Epithelial cell of esophagus (primary cell): ENCODE data around the gene IFNK.
A peak's percentile ranks its signal among the peaks of the same experiment; 100 is the strongest.

Experiments
- DNase-seq: peaks from one replicate; pipeline ENCODE4 v3.0.0; 2010; ENCODE audit warnings: low read depth
- H3K4me3 ChIP-seq: 2 replicates; pipeline ENCODE4 v1.5.1; 2011; ENCODE audit warnings: mild to moderate bottlenecking, low read length, control low read depth
- TF ChIP-seq, protein P1 (sequence below): IDR thresholded peaks from 2 replicates; pipeline ENCODE4 v1.5.1; 2011; ENCODE audit warnings: low read depth, mild to moderate bottlenecking, low read length, control low read depth, inconsistent platforms; ENCODE audit not compliant: insufficient read depth; ENCODE audit errors: missing control alignments

IFNK gene

DNA sequence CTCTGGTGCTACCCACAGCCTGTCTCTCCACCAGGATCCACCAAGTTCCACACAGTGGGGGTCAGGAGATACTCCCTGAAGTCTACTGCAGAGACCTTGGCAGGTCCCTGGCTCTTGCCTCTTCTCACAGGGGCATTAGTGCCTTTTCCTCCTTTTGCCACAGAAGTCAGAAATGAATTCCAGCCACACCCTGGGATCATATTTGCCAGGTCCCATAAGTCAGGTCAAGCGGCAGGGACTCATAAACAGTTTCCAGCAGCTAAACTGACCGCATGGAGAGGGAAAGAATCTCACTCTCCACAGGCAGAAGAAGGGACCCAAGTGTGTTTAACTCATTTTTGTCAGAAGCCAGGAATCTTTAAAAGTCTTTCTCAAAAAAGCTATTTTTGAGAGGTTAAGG is 13.3 kb upstream of the IFNK start:
- no peak for DNase-seq
- TF ChIP-seq, protein P1, sequence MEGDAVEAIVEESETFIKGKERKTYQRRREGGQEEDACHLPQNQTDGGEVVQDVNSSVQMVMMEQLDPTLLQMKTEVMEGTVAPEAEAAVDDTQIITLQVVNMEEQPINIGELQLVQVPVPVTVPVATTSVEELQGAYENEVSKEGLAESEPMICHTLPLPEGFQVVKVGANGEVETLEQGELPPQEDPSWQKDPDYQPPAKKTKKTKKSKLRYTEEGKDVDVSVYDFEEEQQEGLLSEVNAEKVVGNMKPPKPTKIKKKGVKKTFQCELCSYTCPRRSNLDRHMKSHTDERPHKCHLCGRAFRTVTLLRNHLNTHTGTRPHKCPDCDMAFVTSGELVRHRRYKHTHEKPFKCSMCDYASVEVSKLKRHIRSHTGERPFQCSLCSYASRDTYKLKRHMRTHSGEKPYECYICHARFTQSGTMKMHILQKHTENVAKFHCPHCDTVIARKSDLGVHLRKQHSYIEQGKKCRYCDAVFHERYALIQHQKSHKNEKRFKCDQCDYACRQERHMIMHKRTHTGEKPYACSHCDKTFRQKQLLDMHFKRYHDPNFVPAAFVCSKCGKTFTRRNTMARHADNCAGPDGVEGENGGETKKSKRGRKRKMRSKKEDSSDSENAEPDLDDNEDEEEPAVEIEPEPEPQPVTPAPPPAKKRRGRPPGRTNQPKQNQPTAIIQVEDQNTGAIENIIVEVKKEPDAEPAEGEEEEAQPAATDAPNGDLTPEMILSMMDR: no peak
- H3K4me3 ChIP-seq: no peak overlapping the region

DNA sequence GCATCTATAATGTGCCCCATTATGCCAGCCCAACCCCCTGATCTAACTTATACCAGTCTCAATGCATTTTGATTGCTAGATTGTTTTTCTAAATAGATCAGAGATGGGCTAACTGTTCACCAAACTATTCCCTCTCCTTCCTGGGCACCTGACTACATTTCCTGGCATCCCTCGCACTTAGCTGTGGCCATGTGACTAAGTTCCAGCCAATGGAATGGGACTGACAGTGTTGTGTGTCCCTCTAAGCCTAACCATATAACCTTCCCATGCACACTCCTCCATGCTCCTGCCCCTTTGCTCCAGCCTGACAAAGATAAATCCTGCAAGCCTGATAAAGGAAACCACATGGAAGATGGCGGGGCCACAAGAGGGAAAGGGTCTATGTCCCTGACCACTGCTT is 12.3 kb upstream of the IFNK start:
- no peak overlapping the region for H3K4me3 ChIP-seq
- no peak for DNase-seq
- TF ChIP-seq, protein P1: no peak

DNA sequence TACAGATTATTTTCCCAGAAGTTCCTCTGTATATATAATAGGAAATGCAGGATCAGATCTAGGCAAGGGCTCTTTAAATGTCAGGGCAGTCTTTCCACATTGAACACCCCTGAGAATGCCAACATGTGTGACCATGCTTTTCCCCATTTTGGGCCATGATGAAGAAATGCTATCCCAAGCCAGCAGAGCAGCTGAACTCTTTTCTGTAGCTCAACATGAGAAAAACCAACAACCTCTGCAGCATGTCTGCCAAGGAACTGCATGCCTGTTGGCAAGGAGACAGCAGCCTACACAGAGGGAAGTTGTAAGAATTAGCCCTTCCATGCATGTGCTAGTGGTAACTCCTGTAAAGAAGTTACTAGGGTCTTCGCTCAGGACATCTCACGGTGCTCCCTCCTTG is 9.5 kb upstream of the IFNK start:
- H3K4me3 ChIP-seq: no peak overlapping the region
- DNase-seq: no peak

DNA sequence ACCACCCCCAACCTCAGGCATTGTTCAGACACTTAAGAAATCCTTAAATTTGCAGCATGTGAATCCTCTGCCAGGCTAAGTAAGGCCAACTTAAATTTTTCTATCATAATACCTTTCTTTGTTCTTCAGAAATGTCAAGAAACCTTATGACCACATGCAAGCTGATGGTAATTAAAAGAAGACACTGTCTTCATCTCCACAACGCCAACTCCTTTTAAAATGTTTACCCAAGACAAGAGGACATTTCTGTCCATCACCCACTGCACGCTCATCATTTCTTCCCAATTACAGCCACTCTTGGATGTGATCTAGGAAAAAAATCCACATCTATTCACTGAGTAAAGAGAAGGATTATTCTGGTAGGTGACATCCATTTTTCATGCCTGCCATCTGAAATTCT is 6.1 kb upstream of the IFNK start:
- DNase-seq: no peak
- TF ChIP-seq, protein P1: no peak
- H3K4me3 ChIP-seq: no peak overlapping the region

More for the DNA sequence above, 9.5 kb upstream of the IFNK start:
- TF ChIP-seq, protein P1: no peak

- TF ChIP-seq, protein P1: no peak
Observed at GRCh38 chr9:27518809-27519208, 5.3 kb upstream of the IFNK start.

DNA sequence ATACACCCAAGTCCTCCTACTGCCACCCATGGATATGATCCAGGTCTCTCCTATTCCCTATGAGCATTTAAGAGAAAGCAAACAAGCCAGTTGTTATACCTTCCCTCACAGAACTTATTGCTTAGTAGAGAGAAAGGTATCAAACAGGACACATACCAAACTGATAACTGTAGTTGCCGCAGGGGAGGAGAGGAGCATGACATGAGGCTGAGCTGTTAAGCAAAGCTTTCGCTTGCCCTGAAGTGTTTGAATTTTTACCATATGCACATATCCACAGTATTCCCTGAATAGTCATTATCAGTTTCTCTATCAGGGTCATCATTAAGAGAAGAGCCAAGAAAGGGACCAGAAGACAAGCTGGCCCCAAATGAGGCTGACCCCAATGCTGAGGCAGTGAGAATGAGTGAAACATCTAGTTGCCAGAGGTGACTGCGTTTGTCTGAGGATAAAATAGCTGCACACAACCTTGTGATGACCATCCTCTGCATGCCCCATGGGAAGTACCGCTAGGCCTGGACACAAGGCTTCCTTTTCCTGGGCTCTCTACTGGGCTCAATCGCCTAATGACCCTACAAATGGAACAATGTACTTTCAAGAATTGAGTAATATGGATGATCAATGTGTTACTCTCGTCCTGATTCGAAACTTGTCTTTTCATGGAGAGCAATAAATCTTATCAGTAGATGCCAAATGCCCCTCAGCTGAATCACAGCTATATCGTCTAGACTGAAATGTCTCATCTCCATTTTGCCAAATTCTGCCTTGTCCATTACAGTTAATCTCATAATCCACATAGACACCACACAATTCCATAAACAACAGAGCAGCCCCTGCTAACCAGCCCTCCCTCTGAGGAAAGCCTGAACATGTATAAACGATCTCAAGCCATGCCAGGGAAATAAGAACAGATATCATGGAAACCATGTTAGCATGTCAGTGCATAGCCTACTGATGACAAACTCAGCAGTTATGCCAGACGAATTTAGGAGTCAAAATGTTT is 4.3 kb upstream of the IFNK start:
- TF ChIP-seq, protein P1: no peak
- H3K4me3 ChIP-seq: no peak overlapping the region
- DNase-seq: peak; percentile 97

More at GRCh38 chr9:27518809-27519208, 5.3 kb upstream of the IFNK start:
- no peak for DNase-seq
- H3K4me3 ChIP-seq: no peak overlapping the region
